ENCODE measurements around the gene DAP. TPM values are rescaled to one million over a fixed set of nuclear protein-coding genes. Genes with fewer than 3 reads are reported as not detected.

The DAP gene
- total and polyA plus RNA-seq, 10 donors = 29.4 to 111 (median 65.2) TPM

DNA sequence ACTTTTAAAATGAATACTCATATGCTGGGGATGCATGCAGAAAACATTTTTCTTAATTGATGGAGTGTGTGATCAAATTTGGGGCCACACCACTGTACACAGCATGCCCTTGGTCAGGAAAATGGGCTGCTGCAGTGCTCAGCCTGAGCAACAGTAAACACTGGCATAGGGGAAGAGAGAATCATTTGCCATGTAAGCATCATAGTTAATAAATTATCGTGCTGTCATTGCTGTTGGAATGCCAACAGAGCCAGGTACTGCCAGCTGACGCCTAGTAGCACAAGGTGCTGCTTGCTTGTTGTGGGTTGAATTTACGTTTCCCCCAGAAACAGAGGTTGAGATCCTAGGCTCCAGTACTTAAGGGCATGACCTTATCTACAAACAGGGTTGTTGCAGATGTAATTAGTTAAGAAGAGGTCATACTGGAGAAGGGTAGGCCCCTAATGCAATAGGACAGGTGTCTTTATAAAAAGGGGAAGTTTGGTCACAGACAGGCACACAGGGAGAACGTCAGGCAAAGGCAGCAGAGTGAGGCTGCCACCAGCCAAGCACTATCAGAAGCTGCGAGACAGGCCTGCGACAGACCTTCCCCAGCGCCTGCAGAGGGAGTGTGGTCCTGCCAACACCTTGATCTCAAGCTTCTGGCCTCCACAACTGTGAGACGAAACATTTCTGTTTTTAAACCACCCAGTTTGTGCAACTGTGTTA is 25.3 kb downstream of the DAP start:
- 53 to 71% (median 66%) methylated on average over 7 to 8 of the region's 8 CpGs for WGBS, 5 donors
- no peaks in the 10 kb centered on the region for H3K27me3 ChIP-seq (replicated peaks in 1 of 7)
- DNase-seq = peak; percentile 87
- H3K4me1 ChIP-seq = peaks cover 5 to 53% (median 28%) of the 10 kb centered on the region in 6 donors
- peak overlapping the region in 3 of 8 donors; percentile 17 to 41 (median 19) for H3K27ac ChIP-seq
- no peak for TF ChIP-seq POLR2A (IDR thresholded peaks at IDR 0.05)
- TF ChIP-seq, protein P1, sequence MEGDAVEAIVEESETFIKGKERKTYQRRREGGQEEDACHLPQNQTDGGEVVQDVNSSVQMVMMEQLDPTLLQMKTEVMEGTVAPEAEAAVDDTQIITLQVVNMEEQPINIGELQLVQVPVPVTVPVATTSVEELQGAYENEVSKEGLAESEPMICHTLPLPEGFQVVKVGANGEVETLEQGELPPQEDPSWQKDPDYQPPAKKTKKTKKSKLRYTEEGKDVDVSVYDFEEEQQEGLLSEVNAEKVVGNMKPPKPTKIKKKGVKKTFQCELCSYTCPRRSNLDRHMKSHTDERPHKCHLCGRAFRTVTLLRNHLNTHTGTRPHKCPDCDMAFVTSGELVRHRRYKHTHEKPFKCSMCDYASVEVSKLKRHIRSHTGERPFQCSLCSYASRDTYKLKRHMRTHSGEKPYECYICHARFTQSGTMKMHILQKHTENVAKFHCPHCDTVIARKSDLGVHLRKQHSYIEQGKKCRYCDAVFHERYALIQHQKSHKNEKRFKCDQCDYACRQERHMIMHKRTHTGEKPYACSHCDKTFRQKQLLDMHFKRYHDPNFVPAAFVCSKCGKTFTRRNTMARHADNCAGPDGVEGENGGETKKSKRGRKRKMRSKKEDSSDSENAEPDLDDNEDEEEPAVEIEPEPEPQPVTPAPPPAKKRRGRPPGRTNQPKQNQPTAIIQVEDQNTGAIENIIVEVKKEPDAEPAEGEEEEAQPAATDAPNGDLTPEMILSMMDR (IDR thresholded peaks at IDR 0.05 in 8 of 11, conservative IDR thresholded peaks at IDR 0.05 in 3 of 11) = no peak
- TF ChIP-seq POLR2AphosphoS5 (IDR thresholded peaks at IDR 0.05) = peak in 2 of 3 donors; percentile 57 to 66
- H3K9me3 ChIP-seq = peaks cover 0 to 8% (median 5%) of the 10 kb centered on the region in 8 donors
- intact Hi-C loops (cut with DNase I; ENCODE audit: low total_unique reads) = no loop called here
- peaks cover 0 to 47% (median 5%) of the 10 kb centered on the region in 6 donors for H3K36me3 ChIP-seq
- H3K4me3 ChIP-seq = no peak overlapping the region

DNA sequence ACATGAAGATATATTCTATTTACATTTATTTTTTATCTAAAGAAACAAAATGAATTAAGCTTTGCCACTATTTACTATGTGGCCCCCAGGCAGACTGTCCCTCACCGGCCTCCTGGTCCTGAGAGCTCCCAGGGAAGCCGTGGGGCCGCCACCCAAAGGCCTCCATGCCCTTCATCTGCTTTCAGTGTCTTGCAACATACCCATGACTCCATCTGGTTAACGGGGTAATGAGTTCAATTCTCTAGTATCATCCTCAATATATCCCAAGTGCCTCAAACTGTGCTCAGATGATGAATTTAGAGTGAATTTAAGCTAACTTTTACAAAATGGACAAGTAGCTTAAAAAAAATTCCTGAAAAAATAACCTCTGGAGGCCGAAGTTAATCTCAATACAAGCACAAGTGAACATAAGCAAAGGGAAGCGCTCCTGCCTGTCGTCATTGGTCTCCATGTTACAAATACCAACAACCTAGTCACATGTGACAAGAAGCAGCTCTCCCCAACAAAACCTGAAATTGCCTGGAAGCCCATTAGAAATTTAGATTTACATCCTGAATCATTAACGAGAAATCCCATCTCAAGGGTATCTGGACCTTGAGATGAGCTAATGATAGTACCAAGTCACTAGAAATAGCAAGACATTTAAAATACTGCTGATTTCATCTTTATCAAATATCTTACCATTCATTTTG is 26.1 kb downstream of the DAP start:
- H3K27me3 ChIP-seq (replicated peaks in 1 of 7) = no peaks in the 10 kb centered on the region
- WGBS, 5 donors = 71 to 81% (median 77%) methylated on average over 8 of the region's 8 CpGs
- intact Hi-C loops (cut with DNase I; ENCODE audit: low total_unique reads) = no loop called here
- peaks cover 0 to 43% (median 5%) of the 10 kb centered on the region in 6 donors for H3K36me3 ChIP-seq
- peaks cover 0 to under 1% (median 0%) of the 10 kb centered on the region in 8 donors for H3K9me3 ChIP-seq
- no peak for DNase-seq
- TF ChIP-seq, protein P1 (IDR thresholded peaks at IDR 0.05 in 8 of 11, conservative IDR thresholded peaks at IDR 0.05 in 3 of 11) = no peak
- TF ChIP-seq POLR2A (IDR thresholded peaks at IDR 0.05) = no peak
- TF ChIP-seq POLR2AphosphoS5 (IDR thresholded peaks at IDR 0.05) = no peak
- H3K4me3 ChIP-seq = no peak overlapping the region
- H3K27ac ChIP-seq = no peak overlapping the region
- H3K4me1 ChIP-seq = peaks cover 5 to 58% (median 28%) of the 10 kb centered on the region in 6 donors

DNA sequence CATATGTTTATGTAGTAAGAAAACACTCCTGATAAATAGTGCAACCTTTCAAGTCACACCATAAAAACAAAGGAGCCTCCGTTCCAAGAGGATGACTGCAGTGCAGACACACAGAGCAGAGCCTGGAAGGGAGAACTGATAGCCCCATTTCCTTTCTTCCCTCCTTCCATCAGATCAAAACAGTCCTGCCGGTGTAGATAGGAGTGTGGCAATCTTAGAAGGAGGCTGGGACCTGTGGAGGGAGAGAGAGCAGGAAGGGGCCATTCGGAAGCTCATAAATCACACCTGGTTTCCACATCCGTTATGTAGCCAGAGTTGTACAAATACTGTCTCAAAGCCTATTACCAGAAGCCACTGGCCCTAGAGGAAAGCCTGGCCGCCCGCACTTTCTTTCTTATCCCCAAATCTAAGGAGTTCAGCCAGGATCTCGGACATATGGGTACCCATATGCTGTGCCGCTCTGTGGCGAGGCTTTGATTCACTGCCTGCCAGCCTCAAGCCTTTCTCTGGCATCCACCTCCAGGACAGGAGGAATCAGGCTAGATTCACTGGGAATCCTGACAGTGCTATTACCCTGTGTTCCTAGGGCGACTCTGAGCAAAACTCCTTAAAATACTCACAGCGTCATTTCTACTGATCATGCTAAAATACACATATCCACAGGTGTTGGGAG is 26.9 kb downstream of the DAP start:
- peaks cover 0 to 40% (median 5%) of the 10 kb centered on the region in 6 donors for H3K36me3 ChIP-seq
- no peak for DNase-seq

More for the DNA sequence above, 26.9 kb downstream of the DAP start:
- Histone ChIP-seq H3K27ac (no peak overlapping the region), H3K9me3 (no peaks in the 10 kb centered on the region), H3K27me3 (replicated peaks in 1 of 7) (no peaks in the 10 kb centered on the region), H3K4me3 (no peak overlapping the region), H3K4me1 (peaks cover 5 to 66% (median 31%) of the 10 kb centered on the region in 6 donors)
- WGBS, 5 donors = 56 to 75% (median 66%) methylated on average over 11 of the region's 11 CpGs
- TF ChIP-seq POLR2A (IDR thresholded peaks at IDR 0.05) (no peak), POLR2AphosphoS5 (IDR thresholded peaks at IDR 0.05) (no peak)
- TF ChIP-seq, protein P1 (IDR thresholded peaks at IDR 0.05 in 8 of 11, conservative IDR thresholded peaks at IDR 0.05 in 3 of 11) = no peak
- intact Hi-C loops (cut with DNase I; ENCODE audit: low total_unique reads) = no loop called here

Measured in spleen (tissue), 11 donors.